Hepatic stellate cell (primary cell): Measurements from ENCODE around the gene BCL6.
"Not testable (repeated sequence)": the region's sequence is repeated elsewhere in the genome, so short reads cannot be mapped to it uniquely, and the experiment has no call there.

Experiments
- DNase-seq: peaks from one replicate; pipeline ENCODE4 v3.0.0; 2011; ENCODE audit warnings: low spot score

Gene BCL6

DNA sequence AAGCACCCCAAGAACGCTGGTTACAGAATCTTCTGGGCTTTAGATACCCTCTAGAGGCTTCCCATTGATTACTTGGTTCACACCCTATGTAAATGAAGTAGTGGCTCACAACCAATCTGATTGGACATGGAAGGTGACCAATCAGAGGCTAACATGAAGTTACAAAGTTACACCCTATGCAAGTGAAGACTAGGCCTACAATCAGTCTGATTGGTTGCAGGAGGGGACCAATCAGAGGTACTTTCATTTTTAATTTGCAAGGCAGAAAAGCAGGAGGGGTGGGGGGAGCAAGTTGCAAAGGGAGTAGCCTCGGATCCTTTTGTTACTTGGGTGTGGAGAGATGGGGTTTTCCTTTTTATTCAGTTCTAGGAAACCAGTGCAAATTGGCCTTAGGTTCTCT is 31.8 kb downstream of the BCL6 start:
- no peak for DNase-seq

- DNase-seq = no peak
Observed at GRCh38 chr3:187709155-187709554, 36.1 kb downstream of the BCL6 start.

- no peak for DNase-seq
Observed at GRCh38 chr3:187708696-187709095, 36.6 kb downstream of the BCL6 start.

- no peak for DNase-seq
Observed at GRCh38 chr3:187706971-187707370, 38.3 kb downstream of the BCL6 start.

DNA sequence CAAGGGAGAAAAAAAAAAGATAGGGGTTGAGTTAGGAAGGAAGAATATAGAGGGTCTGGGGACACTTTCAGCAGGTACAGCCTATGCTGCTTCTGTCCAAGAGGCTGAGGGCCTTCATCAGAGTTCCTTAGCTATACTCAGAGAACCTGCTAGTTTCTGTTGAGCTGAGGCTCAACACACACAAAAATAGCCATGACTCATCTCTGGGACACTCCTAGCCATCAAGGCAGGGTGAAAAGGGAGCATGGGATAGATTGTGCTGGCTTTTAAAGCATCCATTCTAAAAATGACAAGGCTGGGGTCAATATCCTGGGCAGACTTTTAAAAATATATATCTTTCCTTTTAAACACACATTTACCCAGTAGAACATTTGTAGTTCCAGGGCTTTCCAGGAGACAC is 40.1 kb downstream of the BCL6 start:
- peak; percentile 63 for DNase-seq

- no peak for DNase-seq
Observed at GRCh38 chr3:187702507-187703033, 42.7 kb downstream of the BCL6 start, which contains the start of gene RTP2. Gene RTP2 (minus strand): TSS chr3:187702557. CDS start chr3:187702128, 429 bp downstream.

GRCh38 chr3:187700249-187700648 is 45.0 kb downstream of the BCL6 start:
- DNase-seq = no peak

- no peak for DNase-seq
Observed at GRCh38 chr3:187698499-187699399, 46.5 kb downstream of the BCL6 start.

DNA sequence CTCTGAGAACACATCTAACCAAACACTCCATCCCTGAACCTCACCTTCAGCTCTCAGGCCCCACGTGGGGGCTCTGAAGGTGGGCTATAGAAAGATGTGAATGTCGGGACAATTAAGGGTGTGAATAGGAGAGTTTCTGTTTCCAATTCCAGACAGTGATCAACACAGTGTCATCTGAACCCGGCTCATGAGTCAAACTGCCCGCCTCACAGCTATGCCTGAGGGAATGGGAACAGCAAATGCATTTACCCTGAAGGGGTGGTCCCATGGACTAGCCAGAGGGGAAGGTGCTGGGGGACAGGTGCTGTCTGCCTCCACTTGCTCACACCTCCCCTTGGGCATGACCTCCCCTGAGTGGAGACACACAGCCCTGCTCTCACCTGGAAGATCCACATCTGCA is 49.2 kb downstream of the BCL6 start:
- DNase-seq = no peak

DNA sequence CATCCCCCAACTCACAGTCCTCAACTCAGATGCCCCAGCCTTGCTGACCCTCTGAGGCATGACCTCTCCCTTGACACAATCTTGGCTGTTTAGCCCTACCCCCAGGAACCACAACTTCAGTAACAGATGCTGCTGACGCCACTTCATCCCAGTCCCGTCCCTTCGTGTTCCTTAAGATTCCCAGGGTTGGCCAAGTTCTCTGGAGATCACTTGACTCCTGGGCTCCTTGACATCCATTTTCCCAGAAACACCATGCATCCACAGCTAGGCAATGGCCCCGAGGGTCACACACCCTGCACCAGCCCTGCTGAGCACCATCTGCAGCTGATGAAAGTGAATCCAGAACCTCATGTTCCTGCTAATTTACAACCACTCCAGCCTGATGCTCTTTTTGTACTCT is 49.8 kb downstream of the BCL6 start:
- no peak for DNase-seq

DNA sequence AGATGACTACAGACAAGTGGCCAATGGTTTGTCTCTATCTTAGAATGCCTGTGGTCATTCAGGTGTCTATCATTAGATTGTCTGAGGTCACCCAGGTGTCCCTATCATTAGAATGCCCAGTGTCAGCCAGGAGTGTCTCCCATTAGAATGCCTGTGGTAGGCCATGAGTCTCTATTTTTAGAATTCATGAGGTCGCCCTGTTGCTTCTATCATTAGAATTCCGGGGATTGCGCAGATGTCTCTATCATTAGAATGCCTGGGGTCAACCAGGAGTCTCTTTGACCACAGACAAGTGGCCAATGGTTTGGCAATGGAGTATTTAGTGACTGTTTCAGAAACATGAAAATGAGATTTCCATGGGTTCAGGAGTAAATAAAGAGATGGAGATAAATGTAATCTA is 50.5 kb downstream of the BCL6 start:
- DNase-seq = peak; percentile 54

DNA sequence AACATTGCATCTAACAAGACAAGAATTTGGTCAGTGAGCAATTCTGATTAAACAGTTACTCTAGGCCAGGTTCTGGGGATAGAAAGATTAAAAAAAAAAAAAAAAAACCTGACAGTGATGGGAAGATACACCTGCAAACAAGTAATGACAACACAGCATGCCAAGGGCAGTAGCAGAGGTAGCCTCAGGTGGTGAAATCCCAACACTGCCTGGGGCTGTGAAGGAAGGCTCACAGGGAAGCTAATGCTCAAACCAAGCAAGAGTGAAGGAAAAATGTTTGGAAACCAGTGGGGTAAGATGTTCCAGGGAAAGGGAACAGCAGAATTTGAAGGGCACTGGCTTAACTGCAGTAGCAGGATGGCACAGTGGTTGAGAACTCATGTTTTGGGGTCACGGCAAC is 51.8 kb downstream of the BCL6 start:
- DNase-seq = no peak

DNA sequence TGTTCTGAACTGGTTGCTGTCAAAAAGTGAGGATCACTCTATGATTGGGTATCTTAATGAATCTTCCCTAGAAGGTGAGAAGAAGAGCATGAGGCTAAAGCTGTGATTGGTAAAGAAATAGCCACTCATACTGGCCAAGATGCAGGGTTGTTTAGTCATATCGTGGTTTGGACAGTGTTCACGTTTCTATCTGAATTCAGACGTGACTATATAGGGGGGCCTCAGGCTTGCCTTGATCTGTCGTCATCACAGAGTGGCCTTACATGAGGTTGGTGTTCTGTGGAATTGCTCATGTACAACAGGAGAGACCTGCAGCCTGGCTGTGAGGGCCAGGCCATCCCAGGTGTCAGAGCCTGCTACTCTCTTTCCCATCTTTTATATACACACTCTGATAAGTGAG is 55.3 kb downstream of the BCL6 start:
- DNase-seq = no peak

DNA sequence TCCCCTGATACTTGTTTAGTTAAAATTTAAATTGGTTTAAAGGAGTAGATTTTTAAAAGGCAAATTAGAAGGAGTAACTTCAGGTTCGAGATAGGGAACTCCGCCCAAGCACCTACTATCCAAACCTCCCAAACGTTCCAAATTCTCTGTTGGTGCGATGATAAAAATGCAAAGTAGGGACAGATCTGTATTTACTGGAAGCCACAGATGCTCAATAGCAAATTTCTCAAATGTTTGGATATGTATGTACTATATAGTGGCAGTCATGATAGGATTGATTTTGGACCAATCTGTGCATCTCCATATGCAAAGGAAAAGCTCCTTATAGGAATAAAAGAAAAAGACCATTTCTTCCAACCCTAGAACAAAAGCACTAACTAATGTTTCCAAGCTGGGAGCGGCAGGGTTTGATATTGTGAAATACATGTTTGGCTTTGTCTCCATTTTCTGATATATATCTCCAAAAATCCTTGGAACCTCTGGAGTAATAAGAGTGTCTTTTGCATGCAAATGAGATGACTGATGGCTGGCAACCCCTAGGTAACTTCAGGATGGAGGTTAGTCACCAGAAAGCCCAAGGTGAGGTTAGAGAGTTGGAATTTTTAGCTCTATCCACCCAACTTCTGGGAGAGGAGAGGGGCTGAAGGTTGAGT is 58.5 kb downstream of the BCL6 start:
- DNase-seq = no peak

GRCh38 chr3:187685948-187686347 is 59.3 kb downstream of the BCL6 start:
- no peak for DNase-seq

GRCh38 chr3:187684880-187685279 is 60.4 kb downstream of the BCL6 start:
- no peak for DNase-seq

DNA sequence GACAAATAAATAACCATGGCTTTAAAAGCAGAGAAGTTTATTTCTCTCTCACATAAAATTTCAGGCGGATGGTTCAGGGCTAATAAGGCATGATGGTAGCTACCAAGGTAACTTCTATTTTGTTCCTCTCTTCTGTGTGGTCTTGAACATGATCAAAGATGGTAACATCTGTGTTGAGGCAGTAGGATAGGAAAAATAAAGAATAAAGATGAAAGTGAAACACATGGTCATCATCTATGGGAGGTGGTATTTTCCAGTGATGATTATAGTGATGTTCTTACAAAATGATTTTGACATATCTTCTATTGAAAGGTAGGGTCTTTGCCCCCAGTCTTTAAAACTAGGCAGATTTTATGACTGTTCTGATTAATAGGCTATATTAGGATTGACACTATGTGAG is 60.8 kb downstream of the BCL6 start:
- no peak for DNase-seq

DNA sequence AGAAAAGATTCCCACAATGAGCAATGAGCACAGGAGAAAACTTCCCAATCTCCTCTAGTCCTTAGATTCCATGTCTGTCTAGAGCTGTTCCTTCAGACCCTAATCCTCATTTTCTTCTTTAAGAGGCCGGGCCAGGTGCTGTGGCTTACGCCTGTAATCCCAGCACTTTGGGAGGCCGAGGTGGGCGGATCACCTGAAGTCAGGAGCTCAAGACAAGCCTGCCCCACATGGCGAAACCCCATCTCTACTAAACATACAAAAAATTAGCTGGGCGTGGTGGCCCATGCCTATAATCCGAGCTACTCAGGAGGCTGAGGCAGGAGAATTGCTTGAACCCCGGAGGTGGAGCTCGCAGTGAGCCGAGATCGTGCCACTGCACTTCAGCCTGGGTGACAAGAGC is 63.5 kb downstream of the BCL6 start:
- not testable (repeated sequence) for DNase-seq

DNA sequence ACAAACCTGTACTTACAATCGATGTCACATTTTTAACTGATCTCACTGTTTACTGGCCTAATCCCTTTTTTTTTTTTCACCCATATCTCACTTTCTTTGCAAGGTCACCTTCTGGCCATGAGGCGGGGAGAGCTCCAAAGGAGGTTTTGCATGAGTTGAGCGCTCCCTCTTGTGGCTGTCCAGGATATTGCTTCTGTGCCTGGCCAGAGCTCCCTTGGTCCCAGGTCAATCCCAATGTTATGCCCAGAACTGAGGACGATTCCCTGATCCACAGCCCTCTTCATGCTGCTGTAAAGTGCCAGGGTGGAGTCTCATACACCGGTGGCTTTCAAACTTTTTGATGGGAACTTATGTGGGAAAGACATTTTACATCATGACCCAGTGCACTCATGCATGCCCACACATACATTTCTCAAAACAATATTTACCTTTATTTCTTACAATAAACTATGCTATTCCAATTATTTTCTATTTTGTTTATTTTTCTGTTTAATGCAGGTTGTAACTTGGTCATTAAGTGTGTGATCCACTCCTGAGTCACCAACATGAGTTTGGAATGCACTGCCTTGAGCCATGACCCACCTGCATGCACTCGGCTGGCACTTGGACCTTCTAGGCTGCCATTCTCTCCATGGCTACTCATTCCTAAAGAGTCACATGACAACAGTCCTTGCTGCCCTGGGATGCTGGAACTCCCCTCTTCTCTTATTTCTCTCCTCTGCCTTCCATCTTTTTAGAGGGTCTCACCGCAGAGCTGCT is 65.5 kb downstream of the BCL6 start:
- DNase-seq = peak; percentile 61

- peak; percentile 37 for DNase-seq
Observed at GRCh38 chr3:187678726-187679268, 66.5 kb downstream of the BCL6 start.

DNA sequence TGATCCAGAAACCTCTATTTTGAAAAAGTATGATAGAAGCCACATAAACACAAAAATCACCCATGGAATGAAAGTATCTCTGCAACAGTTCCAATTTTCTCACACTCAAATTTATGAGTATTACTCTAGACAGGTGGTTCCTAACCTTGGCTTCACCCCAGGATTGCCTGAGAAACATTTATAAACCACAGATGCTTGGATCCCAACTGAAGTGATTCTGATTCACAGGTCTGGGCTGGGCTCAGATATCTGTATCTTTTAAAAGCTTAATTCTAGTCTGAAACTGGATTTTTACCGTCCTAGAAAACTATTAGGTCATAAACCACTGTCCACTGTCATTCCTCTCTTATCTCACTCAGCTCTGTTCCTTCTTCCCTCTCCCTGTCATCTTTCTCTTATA is 67.7 kb downstream of the BCL6 start:
- no peak for DNase-seq

GRCh38 chr3:187673012-187673411 is 72.3 kb downstream of the BCL6 start:
- DNase-seq = no peak
